Peyer's patch (tissue), 4 donors: ENCODE measurements around the gene FAM170B. TPM values are rescaled to one million over a fixed set of nuclear protein-coding genes. Genes with fewer than 3 reads are reported as not detected.

Source experiments
- DNase-seq, 3 donors: peaks; one replicate each; pipeline ENCODE4 v3.0.0-alpha.2; 2017 to 2019
- H3K27ac ChIP-seq, 4 donors: fragments of 200-600 bp; sonication (generic); one replicate each; pipeline ENCODE4 v1.5.1; 2016 to 2019
- H3K27me3 ChIP-seq, 2 donors: fragments of 200-600 bp; sonication (generic); one replicate each; pipeline ENCODE4 v1.5.1; 2019
- H3K36me3 ChIP-seq, 3 donors: fragments of 200-600 bp; sonication (generic); one replicate each; pipeline ENCODE4 v1.5.1; 2016 to 2019
- H3K4me1 ChIP-seq, 4 donors: fragments of 200-600 bp; sonication (generic); one replicate each; pipeline ENCODE4 v1.5.1; 2016 to 2019
- H3K4me3 ChIP-seq, 4 donors: fragments of 200-600 bp; sonication (generic); 1 replicate in 3 of 4; 2 replicates in 1 of 4; pipeline ENCODE4 v1.5.1; 2016 to 2019; ENCODE audit warnings: mild to moderate bottlenecking in 1 of 4
- H3K9me3 ChIP-seq, 4 donors: fragments of 200-600 bp; sonication (generic); one replicate each; pipeline ENCODE4 v1.5.1; 2016 to 2019; ENCODE audit warnings: mild to moderate bottlenecking in 1 of 4
- POLR2A ChIP-seq, 2 donors: fragments of 450-650 bp; IDR thresholded peaks; one replicate each; pipeline ENCODE4 v1.5.1; 2017; ENCODE audit warnings: antibody characterized with exemption in 2 of 2, mild to moderate bottlenecking in 2 of 2, moderate library complexity in 2 of 2
- total RNA-seq, 4 donors: library from RNA; depleted of rRNA; stranded (reverse); fragments of >200 nt; gene quantifications; one replicate each; pipeline ENCODE4 v1.1.0, GENCODE V29; 2016
- TF ChIP-seq, protein P1 (sequence below), 6 experiments: fragments of 450-650 bp in 4 of 6; fragments of 200-600 bp in 2 of 6; sonication (generic) in 1 of 6; IDR thresholded peaks; one replicate each; pipeline ENCODE4 v1.5.1; 2017 to 2019; ENCODE audit warnings: antibody characterized with exemption in 6 of 6, mild to moderate bottlenecking in 3 of 6, moderate library complexity in 1 of 6

The FAM170B gene
- total RNA-seq, 4 donors from 2014 or later, result not detected

DNA sequence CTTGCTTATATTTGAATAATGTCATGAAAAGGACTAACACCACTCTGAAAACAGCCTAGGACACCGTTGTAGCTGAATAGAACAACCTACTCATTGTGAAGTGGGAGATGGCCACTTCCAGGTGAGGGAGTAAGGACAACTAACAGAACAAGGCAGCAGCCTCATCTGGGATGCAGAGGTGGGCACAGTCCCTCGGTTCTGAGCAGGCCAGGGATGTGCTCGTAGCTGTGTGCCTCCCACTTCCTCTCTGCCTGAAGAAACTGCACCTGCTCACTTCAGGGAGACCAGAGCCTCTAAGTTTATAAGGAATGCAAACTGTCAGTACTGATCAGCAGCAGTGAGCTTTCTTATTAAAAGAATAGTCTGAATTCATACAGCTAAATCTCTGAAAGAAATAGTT is 21.0 kb downstream of the FAM170B start:
- TF ChIP-seq POLR2A (IDR thresholded peaks at IDR 0.05), result no peak
- TF ChIP-seq, protein P1, sequence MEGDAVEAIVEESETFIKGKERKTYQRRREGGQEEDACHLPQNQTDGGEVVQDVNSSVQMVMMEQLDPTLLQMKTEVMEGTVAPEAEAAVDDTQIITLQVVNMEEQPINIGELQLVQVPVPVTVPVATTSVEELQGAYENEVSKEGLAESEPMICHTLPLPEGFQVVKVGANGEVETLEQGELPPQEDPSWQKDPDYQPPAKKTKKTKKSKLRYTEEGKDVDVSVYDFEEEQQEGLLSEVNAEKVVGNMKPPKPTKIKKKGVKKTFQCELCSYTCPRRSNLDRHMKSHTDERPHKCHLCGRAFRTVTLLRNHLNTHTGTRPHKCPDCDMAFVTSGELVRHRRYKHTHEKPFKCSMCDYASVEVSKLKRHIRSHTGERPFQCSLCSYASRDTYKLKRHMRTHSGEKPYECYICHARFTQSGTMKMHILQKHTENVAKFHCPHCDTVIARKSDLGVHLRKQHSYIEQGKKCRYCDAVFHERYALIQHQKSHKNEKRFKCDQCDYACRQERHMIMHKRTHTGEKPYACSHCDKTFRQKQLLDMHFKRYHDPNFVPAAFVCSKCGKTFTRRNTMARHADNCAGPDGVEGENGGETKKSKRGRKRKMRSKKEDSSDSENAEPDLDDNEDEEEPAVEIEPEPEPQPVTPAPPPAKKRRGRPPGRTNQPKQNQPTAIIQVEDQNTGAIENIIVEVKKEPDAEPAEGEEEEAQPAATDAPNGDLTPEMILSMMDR (IDR thresholded peaks at IDR 0.05), result no peak
- DNase-seq, result no peak
- H3K4me1 ChIP-seq, result peaks cover 0 to 10% (median 0%) of the 10 kb centered on the region in 4 donors
- H3K9me3 ChIP-seq, result no peaks in the 10 kb centered on the region
- no peak overlapping the region for H3K27ac ChIP-seq
- H3K4me3 ChIP-seq, result no peak overlapping the region
- H3K36me3 ChIP-seq, result no peaks in the 10 kb centered on the region
- no peaks in the 10 kb centered on the region for H3K27me3 ChIP-seq

- DNase-seq, result no peak
- Histone ChIP-seq H3K27ac (no peak overlapping the region), H3K27me3 (no peaks in the 10 kb centered on the region), H3K4me1 (peaks cover 0 to 15% (median 0%) of the 10 kb centered on the region in 4 donors), H3K4me3 (no peak overlapping the region), H3K9me3 (no peaks in the 10 kb centered on the region), H3K36me3 (no peaks in the 10 kb centered on the region)
- no peak for TF ChIP-seq POLR2A (IDR thresholded peaks at IDR 0.05)
- TF ChIP-seq, protein P1 (IDR thresholded peaks at IDR 0.05), result no peak
These were observed 21.7 kb downstream of the FAM170B start for GRCh38 chr10:49112098-49112497.

DNA sequence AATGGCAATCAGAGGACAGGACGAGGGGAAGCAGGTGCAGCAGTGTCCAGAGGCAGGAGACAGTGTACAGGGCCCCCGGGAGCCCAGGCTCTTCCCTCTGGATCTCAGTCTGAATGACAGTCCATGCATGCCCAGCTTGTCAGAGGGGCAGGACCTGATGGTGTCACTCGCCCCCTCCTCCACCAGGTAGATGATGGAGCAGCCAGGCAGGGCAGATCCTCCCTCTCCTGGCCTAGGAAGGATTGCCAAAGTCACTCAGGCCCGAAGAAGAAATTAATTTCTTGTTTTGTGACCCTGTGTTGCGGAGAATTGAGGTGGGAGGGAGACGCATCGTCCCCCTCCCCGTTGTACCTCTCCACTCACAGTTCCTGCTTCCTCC is 22.5 kb downstream of the FAM170B start:
- Histone ChIP-seq H3K27ac (no peak overlapping the region), H3K4me1 (peaks cover 0 to 20% (median 0%) of the 10 kb centered on the region in 4 donors), H3K36me3 (no peaks in the 10 kb centered on the region), H3K4me3 (no peak overlapping the region), H3K9me3 (no peaks in the 10 kb centered on the region), H3K27me3 (no peaks in the 10 kb centered on the region)
- no peak for DNase-seq
- no peak for TF ChIP-seq POLR2A (IDR thresholded peaks at IDR 0.05)
- TF ChIP-seq, protein P1 (IDR thresholded peaks at IDR 0.05), result no peak

DNA sequence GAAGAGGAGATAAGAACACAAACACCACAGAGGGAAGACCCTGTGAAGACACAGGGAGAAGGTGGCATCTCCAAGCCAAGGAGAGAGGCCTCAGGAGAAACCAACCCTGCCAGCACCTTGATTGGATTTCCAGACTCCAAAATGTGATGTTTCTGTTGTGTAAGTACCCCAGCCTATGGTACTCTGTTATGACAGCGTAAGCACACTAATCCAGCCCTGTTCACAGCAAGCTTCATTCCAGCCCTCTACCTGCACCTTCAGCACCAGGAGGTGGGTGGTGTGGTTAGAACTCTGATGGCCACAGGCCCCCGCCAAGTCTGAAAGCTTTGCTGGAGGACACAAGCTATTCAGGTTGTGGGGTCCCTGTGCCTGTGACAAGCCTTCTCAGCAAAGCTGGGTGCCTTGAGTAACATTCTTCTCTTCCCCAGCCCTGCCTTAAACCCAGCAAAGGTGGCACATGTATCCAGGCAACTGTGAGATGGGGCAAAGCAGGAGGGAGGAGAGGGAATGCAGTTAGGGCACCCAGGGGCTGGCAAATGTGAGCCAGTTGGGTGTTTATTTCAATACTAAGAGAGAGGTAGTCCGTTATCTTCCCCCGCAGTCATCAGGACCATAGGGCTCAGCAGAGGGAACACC is 23.0 kb downstream of the FAM170B start:
- H3K4me1 ChIP-seq, result peaks cover 0 to 23% (median 0%) of the 10 kb centered on the region in 4 donors

GRCh38 chr10:49109669-49110340 is 24.0 kb downstream of the FAM170B start:
- Histone ChIP-seq H3K9me3 (no peaks in the 10 kb centered on the region), H3K27me3 (no peaks in the 10 kb centered on the region), H3K27ac (peak overlapping the region in 2 of 4 donors; percentile 33 to 48), H3K4me1 (peaks cover 0 to 23% (median 0%) of the 10 kb centered on the region in 4 donors), H3K36me3 (no peaks in the 10 kb centered on the region), H3K4me3 (no peak overlapping the region)
- peak in 2 of 3 donors; percentile 29 to 67 for DNase-seq
- TF ChIP-seq, protein P1 (IDR thresholded peaks at IDR 0.05), result no peak
- no peak for TF ChIP-seq POLR2A (IDR thresholded peaks at IDR 0.05)

More for the DNA sequence above, 23.0 kb downstream of the FAM170B start:
- no peak overlapping the region for H3K4me3 ChIP-seq
- peak overlapping the region in 2 of 4 donors; percentile 33 to 48 for H3K27ac ChIP-seq
- H3K9me3 ChIP-seq, result no peaks in the 10 kb centered on the region
- no peaks in the 10 kb centered on the region for H3K36me3 ChIP-seq
- TF ChIP-seq, protein P1 (IDR thresholded peaks at IDR 0.05), result no peak
- TF ChIP-seq POLR2A (IDR thresholded peaks at IDR 0.05), result no peak
- no peak for DNase-seq
- no peaks in the 10 kb centered on the region for H3K27me3 ChIP-seq
